Stimulated activated effector memory CD8-positive, alpha-beta T cell treated with anti-CD3 and anti-CD28 coated beads, Interleukin-12 subunit alpha, Interleukin-12 subunit beta, amount 100 ng/mL, for 72 hours (primary cell): ENCODE measurements around the gene CSNK1D.

Source experiments
- ATAC-seq: fragments of 150-1000 bp; cut with Tn5 transposase; 2 replicates; pipeline ENCODE4 v1.10.0; 2021
- DNase-seq, 2 donors: peaks; one replicate each; pipeline ENCODE4 v3.0.0; 2021 to 2022; ENCODE audit warnings: low spot score in 2 of 2
- H3K27ac Mint-ChIP-seq: one replicate; pipeline ENCODE4 v1.8.0; 2022; ENCODE audit warnings: mild to moderate bottlenecking, mixed read lengths
- H3K36me3 Mint-ChIP-seq: one replicate; pipeline ENCODE4 v1.8.0; 2022; ENCODE audit warnings: mild to moderate bottlenecking, mixed read lengths
- H3K4me1 Mint-ChIP-seq: one replicate; pipeline ENCODE4 v1.8.0; 2022; ENCODE audit warnings: mixed read lengths
- H3K4me3 Mint-ChIP-seq: one replicate; pipeline ENCODE4 v1.8.0; 2022; ENCODE audit warnings: mild to moderate bottlenecking, mixed read lengths
- H3K9me3 Mint-ChIP-seq: one replicate; pipeline ENCODE4 v1.8.0; 2022; ENCODE audit warnings: mixed read lengths

Gene CSNK1D

GRCh38 chr17:82237746-82238471 is 35.6 kb downstream of the CSNK1D start:
- Mint-ChIP-seq H3K4me1 (peaks cover 84% of the 10 kb centered on the region), H3K27ac (peak overlapping the region; percentile 93), H3K9me3 (no peaks in the 10 kb centered on the region), H3K4me3 (peak overlapping the region; percentile 61), H3K36me3 (peaks cover 100% of the 10 kb centered on the region)
- ATAC-seq (peak; percentile 1), DNase-seq (no peak)

GRCh38 chr17:82237083-82237745 is 36.3 kb downstream of the CSNK1D start:
- no peak for ATAC-seq
- no peak for DNase-seq
- H3K27ac Mint-ChIP-seq: peak overlapping the region; percentile 82
- H3K9me3 Mint-ChIP-seq: no peaks in the 10 kb centered on the region
- H3K4me3 Mint-ChIP-seq: peak overlapping the region; percentile 61
- H3K36me3 Mint-ChIP-seq: peaks cover 100% of the 10 kb centered on the region
- H3K4me1 Mint-ChIP-seq: peaks cover 80% of the 10 kb centered on the region

GRCh38 chr17:82236142-82236971 is 37.1 kb downstream of the CSNK1D start:
- Mint-ChIP-seq H3K27ac (peak overlapping the region; percentile 71), H3K9me3 (no peaks in the 10 kb centered on the region), H3K4me3 (peak overlapping the region; percentile 35), H3K36me3 (peaks cover 97% of the 10 kb centered on the region), H3K4me1 (peaks cover 74% of the 10 kb centered on the region)
- peak in 1 of 2 donors; percentile 83 for DNase-seq
- peak; percentile 26 for ATAC-seq

- Mint-ChIP-seq H3K4me1 (peaks cover 68% of the 10 kb centered on the region), H3K36me3 (peaks cover 93% of the 10 kb centered on the region), H3K9me3 (no peaks in the 10 kb centered on the region), H3K4me3 (peak overlapping the region; percentile 35), H3K27ac (peak overlapping the region; percentile 71)
- no peak for ATAC-seq
- no peak for DNase-seq
Observed at GRCh38 chr17:82235775-82236141, 37.7 kb downstream of the CSNK1D start.

GRCh38 chr17:82235056-82235774 is 38.3 kb downstream of the CSNK1D start:
- Mint-ChIP-seq H3K36me3 (peaks cover 93% of the 10 kb centered on the region), H3K4me1 (peaks cover 63% of the 10 kb centered on the region), H3K4me3 (no peak overlapping the region), H3K9me3 (no peaks in the 10 kb centered on the region), H3K27ac (peak overlapping the region; percentile 83)
- DNase-seq (no peak), ATAC-seq (no peak)

- peaks cover 93% of the 10 kb centered on the region for H3K36me3 Mint-ChIP-seq
- peaks cover 61% of the 10 kb centered on the region for H3K4me1 Mint-ChIP-seq
- H3K4me3 Mint-ChIP-seq: peak overlapping the region; percentile 14
- DNase-seq: no peak
- H3K9me3 Mint-ChIP-seq: no peaks in the 10 kb centered on the region
- peak overlapping the region; percentile 83 for H3K27ac Mint-ChIP-seq
- ATAC-seq: no peak
Observed at GRCh38 chr17:82234211-82235055, 39.1 kb downstream of the CSNK1D start.

- H3K9me3 Mint-ChIP-seq: no peaks in the 10 kb centered on the region
- H3K4me3 Mint-ChIP-seq: peak overlapping the region; percentile 37
- H3K4me1 Mint-ChIP-seq: peaks cover 48% of the 10 kb centered on the region
- ATAC-seq (no peak), DNase-seq (no peak)
- peak overlapping the region; percentile 83 for H3K27ac Mint-ChIP-seq
- peaks cover 90% of the 10 kb centered on the region for H3K36me3 Mint-ChIP-seq
Observed at GRCh38 chr17:82232876-82233785, 40.4 kb downstream of the CSNK1D start.

GRCh38 chr17:82232322-82232820 is 41.1 kb downstream of the CSNK1D start:
- H3K27ac Mint-ChIP-seq: no peak overlapping the region
- ATAC-seq (no peak), DNase-seq (no peak)
- peak overlapping the region; percentile 93 for H3K4me3 Mint-ChIP-seq
- H3K4me1 Mint-ChIP-seq: peaks cover 41% of the 10 kb centered on the region
- H3K36me3 Mint-ChIP-seq: peaks cover 87% of the 10 kb centered on the region
- no peaks in the 10 kb centered on the region for H3K9me3 Mint-ChIP-seq

- H3K36me3 Mint-ChIP-seq: peaks cover 80% of the 10 kb centered on the region
- H3K4me1 Mint-ChIP-seq: peaks cover 42% of the 10 kb centered on the region
- peak overlapping the region; percentile 93 for H3K4me3 Mint-ChIP-seq
- DNase-seq: no peak
- ATAC-seq: no peak
- no peak overlapping the region for H3K27ac Mint-ChIP-seq
- H3K9me3 Mint-ChIP-seq: no peaks in the 10 kb centered on the region
Observed at GRCh38 chr17:82231562-82232321, 41.8 kb downstream of the CSNK1D start.

- H3K4me3 Mint-ChIP-seq: peak overlapping the region; percentile 93
- peak; percentile 35 for ATAC-seq
- H3K4me1 Mint-ChIP-seq: peaks cover 37% of the 10 kb centered on the region
- no peaks in the 10 kb centered on the region for H3K9me3 Mint-ChIP-seq
- DNase-seq: no peak
- peaks cover 75% of the 10 kb centered on the region for H3K36me3 Mint-ChIP-seq
- no peak overlapping the region for H3K27ac Mint-ChIP-seq
Observed at GRCh38 chr17:82231312-82231561, 42.3 kb downstream of the CSNK1D start.

GRCh38 chr17:82230609-82231311 is 42.7 kb downstream of the CSNK1D start:
- peak; percentile 74 to 84 for DNase-seq
- Mint-ChIP-seq H3K36me3 (peaks cover 70% of the 10 kb centered on the region), H3K4me1 (peaks cover 33% of the 10 kb centered on the region), H3K27ac (peak overlapping the region; percentile 96), H3K4me3 (peak overlapping the region; percentile 93), H3K9me3 (no peaks in the 10 kb centered on the region)
- peak; percentile 67 for ATAC-seq

- H3K4me3 Mint-ChIP-seq: peak overlapping the region; percentile 93
Observed at GRCh38 chr17:82229698-82230608, 43.5 kb downstream of the CSNK1D start.

More at GRCh38 chr17:82229698-82230608, 43.5 kb downstream of the CSNK1D start:
- H3K27ac Mint-ChIP-seq: peak overlapping the region; percentile 96
- no peaks in the 10 kb centered on the region for H3K9me3 Mint-ChIP-seq
- ATAC-seq (no peak), DNase-seq (no peak)
- peaks cover 29% of the 10 kb centered on the region for H3K4me1 Mint-ChIP-seq
- H3K36me3 Mint-ChIP-seq: peaks cover 62% of the 10 kb centered on the region
